WI38 (cell line): Measurements from ENCODE around the gene MYL4.

Experiments used
- H3K4me3 ChIP-seq: 2 replicates; pipeline ENCODE4 v1.5.1; 2011; ENCODE audit warnings: low read depth, mild to moderate bottlenecking, control low read depth, low read length
- CTCF ChIP-seq: IDR thresholded peaks from 2 replicates; pipeline ENCODE4 v1.5.1; 2012; ENCODE audit warnings: low read depth, mild to moderate bottlenecking, control low read depth, low read length

MYL4 gene

DNA sequence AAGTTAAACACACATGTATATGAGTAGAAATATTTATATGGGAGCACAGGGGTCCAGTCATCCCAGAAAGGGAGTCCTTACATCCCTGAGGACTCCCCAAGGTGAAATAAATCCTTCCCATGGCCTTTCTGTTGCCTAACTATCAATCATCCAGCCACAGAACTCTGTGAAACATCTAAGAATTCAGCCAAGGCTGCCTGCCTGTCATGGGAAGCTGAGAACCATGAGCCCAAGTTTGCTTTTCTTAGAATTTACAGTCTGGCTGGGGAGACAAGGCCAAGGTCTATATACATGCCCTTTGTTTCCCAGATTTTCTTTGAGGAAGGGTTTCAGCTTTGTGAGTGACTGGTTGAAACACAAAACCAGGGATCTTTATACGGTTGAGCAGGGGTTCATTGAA is 15.8 kb downstream of the MYL4 start:
- TF ChIP-seq CTCF, result no peak
- no peak overlapping the region for H3K4me3 ChIP-seq

DNA sequence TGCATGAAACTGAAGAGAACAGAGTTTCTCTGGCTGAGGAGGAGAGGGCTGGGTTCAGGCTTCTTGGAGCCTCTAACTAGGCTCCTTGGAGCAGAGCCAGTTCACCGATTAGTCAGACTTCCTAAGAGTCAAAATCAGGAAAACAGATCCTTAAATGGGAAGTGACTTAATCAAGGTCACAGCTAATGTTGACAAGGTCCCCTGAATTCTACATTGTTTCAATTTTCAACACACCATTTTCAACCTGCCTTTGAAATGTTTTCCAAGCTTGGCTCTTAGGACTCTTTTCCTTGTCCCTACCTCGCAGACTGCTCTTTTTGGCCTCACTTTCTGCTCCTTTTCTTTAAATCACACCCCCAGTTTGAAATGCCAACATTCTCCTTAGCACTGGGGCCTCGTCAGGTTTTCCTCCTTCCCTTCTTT is 16.3 kb downstream of the MYL4 start:
- H3K4me3 ChIP-seq, result no peak overlapping the region; the same call in 1 of the 2 replicates
- no peak for TF ChIP-seq CTCF

- TF ChIP-seq CTCF, result no peak
- H3K4me3 ChIP-seq, result no peak overlapping the region
These were observed 17.0 kb downstream of the MYL4 start for GRCh38 chr17:47225911-47226688.

GRCh38 chr17:47227862-47228261 is 18.7 kb downstream of the MYL4 start:
- TF ChIP-seq CTCF, result no peak
- no peak overlapping the region for H3K4me3 ChIP-seq

DNA sequence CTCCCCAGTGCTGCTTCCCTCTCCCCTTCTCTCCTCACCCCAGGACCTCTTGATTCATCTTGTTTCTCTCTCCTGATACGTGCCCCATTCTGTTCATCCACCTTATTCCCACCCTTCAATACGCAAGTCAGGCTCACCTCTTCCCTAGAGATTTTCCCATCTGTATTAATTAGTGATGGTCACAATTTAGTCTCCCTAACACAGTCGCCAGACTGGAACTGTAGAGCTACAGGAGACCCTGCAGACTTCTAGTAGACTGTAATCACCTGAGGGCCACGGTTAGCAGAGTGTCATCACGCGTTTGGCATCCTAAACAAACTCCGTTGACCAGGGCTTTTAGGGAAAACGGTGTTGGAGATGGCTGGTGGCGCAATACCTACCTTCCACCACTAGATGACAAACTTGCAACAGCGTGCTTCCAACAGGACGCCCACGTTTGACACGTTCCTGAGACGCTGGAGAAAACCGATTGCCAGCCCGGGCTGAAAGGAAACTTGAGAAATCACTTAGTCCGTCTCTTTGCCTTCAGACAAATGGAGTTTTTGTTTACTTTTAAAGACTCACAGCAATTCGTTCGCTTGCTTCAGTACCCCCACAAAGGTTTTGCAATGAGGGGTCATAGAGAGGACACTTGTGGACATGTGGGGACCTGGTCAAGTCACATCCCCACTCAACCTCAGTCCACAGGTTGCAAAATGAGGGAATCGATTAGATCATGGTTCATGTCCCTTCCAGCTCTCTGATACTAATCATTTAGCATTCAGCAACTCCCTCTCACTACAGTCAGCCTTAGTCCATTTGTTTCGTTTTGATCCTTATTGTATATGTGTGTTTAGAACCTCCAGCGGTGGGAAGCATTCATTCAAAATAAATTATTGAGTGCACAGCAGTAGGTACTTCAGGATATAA is 20.6 kb downstream of the MYL4 start:
- peak overlapping the region; percentile 39; the same call in 1 of the 2 replicates for H3K4me3 ChIP-seq
- TF ChIP-seq CTCF, result peak; percentile 100

GRCh38 chr17:47230864-47231263 is 21.7 kb downstream of the MYL4 start:
- no peak for TF ChIP-seq CTCF
- no peak overlapping the region for H3K4me3 ChIP-seq

- TF ChIP-seq CTCF, result no peak
- H3K4me3 ChIP-seq, result no peak overlapping the region
These were observed 22.2 kb downstream of the MYL4 start for GRCh38 chr17:47231334-47231733.
